HAP-1 (cell line): Measurements from ENCODE around the gene THBD.

Source experiments
- DNase-seq, 2 experiments: peaks; one replicate each; pipeline ENCODE4 v3.0.0-alpha.2; 2016 to 2020; ENCODE audit warnings: low spot score in 2 of 2
- H3K27me3 ChIP-seq: fragments of 250-450 bp; sonication (Bioruptor Pico); 2 replicates; pipeline ENCODE4 v1.5.1; 2020; ENCODE audit warnings: low read depth, mild to moderate bottlenecking, moderate library complexity
- H3K36me3 ChIP-seq: fragments of 250-450 bp; sonication (Bioruptor Pico); replicated peaks from 2 replicates; pipeline ENCODE4 v1.5.1; 2020; ENCODE audit warnings: mild to moderate bottlenecking
- H3K4me1 ChIP-seq: fragments of 250-450 bp; sonication (Bioruptor Pico); 2 replicates; pipeline ENCODE4 v1.5.1; 2020; ENCODE audit warnings: mild to moderate bottlenecking
- H3K4me3 ChIP-seq: fragments of 250-450 bp; sonication (Bioruptor Pico); 2 replicates; pipeline ENCODE4 v1.5.1; 2020; ENCODE audit warnings: mild to moderate bottlenecking, moderate library complexity
- H3K9me3 ChIP-seq: fragments of 250-450 bp; sonication (Bioruptor Pico); 2 replicates; pipeline ENCODE4 v1.5.1; 2020; ENCODE audit warnings: mild to moderate bottlenecking, moderate library complexity
- in situ Hi-C: fragments of 300-500 bp; cut with MboI; formaldehyde crosslinking; loops from 3 replicates; pipeline ENCODE4 v1.14.3; 2020; ENCODE audit warnings: low sequenced_read_pairs, inconsistent platforms, mixed read lengths

THBD gene

DNA sequence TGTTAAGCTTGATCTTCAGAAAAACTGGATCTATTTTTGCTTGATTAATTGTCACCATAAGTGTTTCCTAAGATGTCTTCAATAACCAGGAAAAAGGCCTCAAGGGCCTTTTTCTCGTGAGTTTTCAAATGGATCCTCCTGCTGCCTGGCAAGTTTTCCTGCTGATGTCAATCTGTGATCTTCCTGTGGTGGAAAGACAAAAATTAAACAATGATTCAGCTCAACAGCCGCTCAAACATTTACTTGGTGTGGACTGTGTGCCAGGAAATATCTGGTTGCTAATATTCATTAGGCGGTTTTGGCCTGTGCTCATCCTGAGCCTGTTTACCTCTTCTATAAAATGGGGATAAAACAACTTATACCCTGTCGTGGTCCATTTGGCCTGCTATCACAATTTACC is 49.7 kb downstream of the THBD start:
- in situ Hi-C loops = loop anchor here (25.0 kb wide), 1 partner anchor 113 kb away; no protein-coding TSS in a partner anchor
- H3K4me1 ChIP-seq = no peaks in the 10 kb centered on the region
- H3K27me3 ChIP-seq = no peaks in the 10 kb centered on the region
- no peak for DNase-seq
- H3K9me3 ChIP-seq = 0 out of 2 replicates have a peak, but pooled peaks cover 2% of the 10 kb centered on the region
- no peak overlapping the region for H3K4me3 ChIP-seq
- H3K36me3 ChIP-seq = no peaks in the 10 kb centered on the region

DNA sequence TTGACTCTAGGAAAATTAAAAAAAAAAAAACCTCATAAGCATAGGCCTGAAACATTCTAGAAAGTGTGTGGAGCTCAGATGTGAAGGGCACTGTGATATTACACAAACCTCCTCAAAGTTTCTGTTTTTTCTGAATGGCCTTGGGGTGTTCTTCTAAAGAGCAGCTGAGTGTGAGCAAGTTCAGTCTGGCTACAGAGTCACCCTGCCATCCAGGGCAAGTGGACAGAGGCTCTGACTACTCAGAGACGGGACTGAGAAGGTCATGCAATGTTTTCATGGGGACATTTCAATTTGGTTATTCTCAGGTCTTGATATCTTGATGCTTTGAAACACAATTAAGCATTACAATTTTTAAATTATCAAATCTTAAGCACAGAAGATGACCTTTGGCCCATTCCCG is 51.0 kb downstream of the THBD start:
- no peak for DNase-seq
- Histone ChIP-seq H3K4me3 (no peak overlapping the region), H3K27me3 (no peaks in the 10 kb centered on the region), H3K36me3 (no peaks in the 10 kb centered on the region), H3K4me1 (no peaks in the 10 kb centered on the region), H3K9me3 (0 out of 2 replicates have a peak, but pooled peaks cover 2% of the 10 kb centered on the region)
- in situ Hi-C loops = no loop called here

DNA sequence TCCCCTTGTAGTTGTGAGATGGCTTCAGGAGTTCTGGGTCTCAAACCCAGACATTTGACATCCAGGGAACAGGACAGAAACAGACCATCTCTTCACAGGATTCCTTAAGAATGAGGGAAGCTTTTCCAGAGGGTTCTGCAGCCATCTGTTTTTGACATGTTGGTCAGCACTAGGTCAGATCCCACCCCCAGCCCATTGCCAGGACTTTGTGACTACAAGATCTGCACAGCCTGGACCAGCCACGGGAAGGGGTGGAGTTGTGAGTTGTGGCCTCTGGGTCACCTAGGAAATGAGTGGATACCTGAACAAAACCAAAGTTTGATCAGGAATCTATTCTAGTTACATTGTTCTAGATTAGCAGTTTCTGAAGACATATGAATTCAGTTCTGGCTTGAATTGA is 53.5 kb downstream of the THBD start:
- Histone ChIP-seq H3K4me1 (no peaks in the 10 kb centered on the region), H3K9me3 (no peaks in the 10 kb centered on the region), H3K4me3 (no peak overlapping the region), H3K27me3 (no peaks in the 10 kb centered on the region), H3K36me3 (no peaks in the 10 kb centered on the region)
- no peak for DNase-seq
- in situ Hi-C loops = no loop called here
